ENCODE measurements around the gene SMAP1.

DNA sequence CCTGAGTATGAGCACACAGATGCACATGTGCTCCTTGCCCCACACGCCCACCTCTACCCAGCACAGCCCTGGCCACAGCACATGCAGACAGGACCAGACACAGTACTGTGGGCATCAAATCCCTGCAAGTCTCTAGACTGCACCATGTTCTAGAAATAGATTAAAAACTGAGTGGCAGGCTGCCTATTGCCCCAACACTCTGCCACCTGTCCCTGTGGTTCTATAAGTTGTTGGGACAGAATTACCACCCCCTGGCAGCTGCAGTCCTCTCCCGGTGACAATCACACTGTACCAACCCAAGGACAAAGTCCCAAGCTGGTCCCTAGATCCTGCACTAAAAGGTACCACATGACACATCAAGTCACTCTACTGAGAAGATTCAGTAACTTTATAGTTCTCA, 219.0 kb downstream of the SMAP1 start:
- TF ChIP-seq TAF1 (IDR thresholded peaks at IDR 0.05; ENCODE audit: borderline replicate concordance, insufficient read depth, low read length): no peak
- no peak for TF ChIP-seq FOXP2 (optimal IDR thresholded peaks at IDR 0.05; ENCODE audit: borderline replicate concordance, extremely low read depth, extremely low read length, insufficient read depth)
- no peak for TF ChIP-seq POLR2AphosphoS5 (IDR thresholded peaks at IDR 0.05; ENCODE audit: low read depth, low read length)

Data from PFSK-1 (cell line).